22Rv1 (cell line): Measurements from ENCODE around the gene LAMA1.

Experiments
- CTCF ChIP-seq: fragments of 450-650 bp; IDR thresholded peaks from 2 replicates; pipeline ENCODE4 v1.5.1; 2017; ENCODE audit warnings: mild to moderate bottlenecking
- ZFX ChIP-seq: fragments of 450-650 bp; IDR thresholded peaks from 2 replicates; pipeline ENCODE4 v1.6.1; 2017; ENCODE audit warnings: antibody characterized with exemption, borderline replicate concordance

GRCh38 chr18:6963452-6964097, 154.0 kb downstream of the LAMA1 start:
- TF ChIP-seq CTCF: no peak
- TF ChIP-seq ZFX: no peak
